Activated CD8-positive, alpha-beta memory T cell treated with anti-CD3 and anti-CD28 coated beads for 24 hours (primary cell): Measurements from ENCODE around the gene STK11.

Experiments
- DNase-seq: peaks from one replicate; pipeline ENCODE4 v3.0.0-alpha.2; 2020

The STK11 gene, protein sequence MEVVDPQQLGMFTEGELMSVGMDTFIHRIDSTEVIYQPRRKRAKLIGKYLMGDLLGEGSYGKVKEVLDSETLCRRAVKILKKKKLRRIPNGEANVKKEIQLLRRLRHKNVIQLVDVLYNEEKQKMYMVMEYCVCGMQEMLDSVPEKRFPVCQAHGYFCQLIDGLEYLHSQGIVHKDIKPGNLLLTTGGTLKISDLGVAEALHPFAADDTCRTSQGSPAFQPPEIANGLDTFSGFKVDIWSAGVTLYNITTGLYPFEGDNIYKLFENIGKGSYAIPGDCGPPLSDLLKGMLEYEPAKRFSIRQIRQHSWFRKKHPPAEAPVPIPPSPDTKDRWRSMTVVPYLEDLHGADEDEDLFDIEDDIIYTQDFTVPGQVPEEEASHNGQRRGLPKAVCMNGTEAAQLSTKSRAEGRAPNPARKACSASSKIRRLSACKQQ

DNA sequence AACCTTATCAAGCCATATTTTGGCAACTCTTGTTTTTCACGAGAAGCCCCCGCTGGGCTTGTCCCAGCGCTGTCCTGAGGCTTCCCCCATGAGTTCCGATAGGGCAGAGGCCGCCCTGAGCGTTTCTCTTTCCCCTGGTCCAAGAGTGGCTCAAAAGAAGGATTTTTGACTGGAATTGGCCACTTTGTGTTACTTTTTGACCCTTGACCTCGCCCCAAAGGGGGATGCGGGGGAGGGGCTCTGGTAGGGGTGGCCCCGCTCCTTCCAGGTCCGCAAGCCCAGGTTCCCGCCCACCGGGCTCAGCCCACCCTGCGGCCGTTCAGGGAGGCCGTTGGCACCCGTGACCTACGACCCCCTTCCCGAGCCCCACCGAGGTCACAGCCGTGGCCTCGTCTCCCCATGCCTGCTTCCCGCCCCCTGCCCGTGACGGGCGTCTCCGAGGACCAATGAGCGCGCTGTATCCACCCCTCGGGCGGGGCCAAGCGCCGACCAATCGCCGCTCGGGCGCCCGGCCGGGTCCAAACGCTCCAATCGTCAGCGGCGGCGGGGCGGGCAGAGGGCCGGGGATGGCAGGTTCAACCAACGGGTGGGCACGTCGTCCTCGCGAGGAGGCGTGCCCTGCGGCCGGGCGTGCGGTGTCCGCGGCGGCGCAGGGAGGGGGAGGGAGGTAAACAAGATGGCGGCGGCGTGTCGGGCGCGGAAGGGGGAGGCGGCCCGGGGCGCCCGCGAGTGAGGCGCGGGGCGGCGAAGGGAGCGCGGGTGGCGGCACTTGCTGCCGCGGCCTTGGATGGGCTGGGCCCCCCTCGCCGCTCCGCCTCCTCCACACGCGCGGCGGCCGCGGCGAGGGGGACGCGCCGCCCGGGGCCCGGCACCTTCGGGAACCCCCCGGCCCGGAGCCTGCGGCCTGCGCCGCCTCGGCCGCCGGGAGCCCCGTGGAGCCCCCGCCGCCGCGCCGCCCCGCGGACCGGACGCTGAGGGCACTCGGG, at the start of gene STK11:
Gene STK11 (plus strand): TSS at position 665 of the 986 bp plus-strand sequence. CDS start 1,136 bp downstream, outside the sequence.
- DNase-seq: peak; percentile 100

DNA sequence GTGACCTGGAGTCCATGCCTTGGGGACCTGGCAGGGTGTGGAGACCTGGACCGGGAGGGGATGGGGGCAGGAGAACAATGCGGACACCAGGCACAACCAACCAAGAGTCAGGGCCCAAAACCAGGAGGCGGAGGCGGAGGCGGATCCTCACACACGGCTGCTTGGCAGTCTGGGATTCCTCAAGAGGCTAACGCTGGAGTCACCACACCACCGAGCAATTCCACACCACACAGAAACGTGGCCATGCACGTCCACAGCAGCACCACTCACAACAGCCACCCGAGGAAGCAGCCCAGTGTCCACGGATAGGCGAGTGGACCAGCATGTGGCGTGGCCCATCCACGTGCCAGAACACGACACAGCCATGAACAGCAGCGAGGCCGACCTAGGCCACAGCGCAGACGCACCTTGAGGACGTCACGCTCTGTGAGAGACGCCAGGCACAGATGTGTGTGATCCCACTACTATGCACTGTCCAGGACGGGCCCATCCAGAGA, 49.2 kb upstream of the STK11 start:
- no peak for DNase-seq

DNA sequence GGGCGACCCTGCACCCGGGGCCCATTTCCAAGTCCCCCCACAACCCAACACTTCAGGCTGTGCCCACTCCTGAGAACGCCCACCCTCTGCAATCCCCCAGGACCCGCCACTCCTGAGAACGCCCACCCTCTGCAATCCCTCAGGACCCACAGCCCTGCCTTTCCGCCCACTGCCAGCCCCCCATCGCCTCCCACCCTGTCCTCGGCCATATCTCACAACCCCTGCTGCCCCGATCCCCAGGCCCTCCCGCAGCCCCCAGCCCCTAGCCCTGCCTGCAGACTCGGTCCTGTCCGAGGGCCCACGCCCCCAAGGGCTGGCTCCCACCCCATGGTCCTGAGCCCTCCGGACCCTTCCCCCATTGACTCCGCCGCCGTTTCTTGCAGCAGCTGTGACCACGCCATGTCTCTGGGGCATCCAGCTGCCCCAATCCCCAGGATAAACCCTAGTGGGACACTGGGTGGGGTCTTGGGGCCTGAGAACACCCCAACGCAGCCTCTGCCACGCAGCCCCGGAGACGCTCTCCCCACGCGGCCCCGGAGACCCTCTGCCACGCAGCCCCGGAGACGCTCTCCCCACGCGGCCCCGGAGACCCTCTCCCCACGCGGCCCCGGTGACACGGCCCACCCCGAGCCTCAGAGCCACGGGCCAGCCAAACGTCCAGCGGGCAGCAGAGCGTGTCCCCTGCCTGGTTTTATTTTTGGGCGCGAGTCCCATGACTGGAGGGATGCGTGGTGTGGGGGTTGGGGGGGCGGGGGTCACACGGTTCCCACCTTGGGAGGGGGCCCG, 48.6 kb upstream of the STK11 start:
- DNase-seq: no peak

DNA sequence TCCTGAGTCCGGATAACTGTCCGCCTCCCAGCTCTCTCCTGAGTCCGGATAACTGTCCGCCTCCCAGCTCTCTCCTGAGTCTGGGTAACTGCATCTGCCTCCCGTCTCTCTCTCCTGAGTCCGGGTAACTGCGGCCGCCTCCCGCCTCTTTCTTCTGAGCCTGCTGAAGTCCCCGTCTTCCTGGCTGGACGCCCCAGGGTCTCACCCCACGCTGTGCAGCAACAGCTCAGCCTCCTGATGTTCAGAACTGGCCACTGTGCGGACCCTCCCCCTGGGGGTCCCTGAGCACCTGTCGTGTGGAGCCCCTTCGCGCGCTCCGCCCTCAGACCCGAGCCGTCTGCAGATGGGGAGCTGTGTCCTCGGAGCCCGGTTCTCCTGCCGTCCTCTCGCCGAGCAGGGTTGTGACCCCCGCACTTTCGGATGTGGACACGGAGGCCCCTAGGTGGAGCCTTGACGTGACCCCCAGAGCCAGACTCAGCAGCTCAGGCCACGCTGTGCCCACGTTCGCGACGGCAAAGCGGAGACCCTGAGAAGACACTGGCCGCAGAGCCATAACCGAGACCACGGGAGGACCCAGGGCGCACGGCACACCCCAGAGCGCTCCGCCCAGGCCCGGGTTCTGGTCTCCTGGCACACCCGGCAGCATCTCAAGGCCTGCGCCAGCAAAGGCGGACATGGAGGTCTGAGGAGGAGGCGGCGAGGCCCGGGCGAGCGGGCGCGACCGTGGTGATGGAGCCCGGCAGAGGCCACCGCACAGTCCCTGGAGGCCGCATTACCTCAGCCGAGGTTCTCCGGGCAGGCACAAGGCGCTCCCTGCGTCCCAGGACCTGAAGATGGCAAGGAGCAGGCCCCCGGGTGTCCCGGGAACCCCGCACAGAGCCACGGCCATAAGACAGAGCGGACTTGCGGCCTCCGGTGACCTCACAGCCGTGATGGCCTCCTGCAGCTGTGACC, 47.4 kb upstream of the STK11 start:
- DNase-seq: no peak

DNA sequence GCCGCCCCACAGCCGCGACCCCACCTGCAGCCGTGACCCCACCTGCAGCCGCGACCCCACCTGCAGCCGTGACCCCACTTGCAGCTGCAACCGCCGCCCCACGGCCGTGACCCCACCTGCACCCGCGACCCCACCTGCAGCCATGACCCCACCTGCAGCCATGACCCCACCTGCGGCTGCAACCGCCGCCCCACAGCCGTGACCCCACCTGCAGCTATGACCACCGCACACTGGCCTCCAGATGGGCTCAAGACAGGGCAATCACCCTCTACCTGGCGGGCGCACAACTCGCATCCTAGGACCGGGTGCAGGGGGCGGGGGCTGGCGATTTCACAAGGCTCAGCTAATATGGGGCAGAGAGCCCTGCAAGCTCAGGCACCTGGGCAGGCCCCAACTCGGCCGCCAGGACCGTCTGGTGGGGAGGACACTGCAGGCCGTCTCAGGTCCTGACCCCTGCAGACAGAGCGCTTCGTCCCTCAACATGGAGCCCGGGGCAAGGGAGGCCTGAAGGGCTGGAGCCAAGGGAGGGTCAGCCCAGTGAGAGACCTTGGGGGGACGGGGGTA, 46.6 kb upstream of the STK11 start:
- DNase-seq: no peak

DNA sequence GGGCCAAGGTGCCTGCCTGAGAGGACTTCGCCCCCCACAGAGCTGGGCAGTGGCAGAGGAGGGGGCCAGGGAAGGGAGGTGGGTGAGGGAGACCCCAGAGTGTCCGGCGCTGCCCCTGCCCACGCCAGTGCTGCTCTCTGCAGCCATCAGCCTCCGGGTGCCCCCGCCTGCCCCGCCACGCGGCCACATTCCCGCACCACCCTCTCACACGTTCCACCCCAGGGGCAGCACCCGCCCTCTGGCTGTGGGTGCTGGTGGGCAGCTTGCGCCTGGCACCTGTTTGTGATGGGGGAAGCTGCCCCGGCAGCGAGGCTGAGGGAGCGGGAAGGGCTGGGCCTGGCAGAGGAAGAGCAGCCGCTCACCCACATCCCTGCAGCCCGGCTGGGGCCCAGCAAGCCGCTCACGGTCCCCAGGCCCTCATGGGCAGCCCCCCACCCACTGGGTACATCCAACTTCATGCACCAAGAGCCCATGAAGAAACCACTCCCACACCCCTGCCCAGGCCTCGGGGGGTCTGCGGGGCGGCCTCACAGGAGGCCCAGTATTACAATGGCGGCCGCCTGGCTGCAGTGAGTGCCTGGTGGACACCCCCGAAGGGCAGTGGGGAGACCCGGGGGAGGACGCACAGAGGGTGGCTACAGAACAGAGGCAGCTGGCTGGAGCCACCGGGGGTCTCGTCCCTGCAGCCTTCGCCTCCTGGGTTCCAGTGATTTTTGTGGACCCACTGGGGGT, 45.5 kb upstream of the STK11 start:
- no peak for DNase-seq

DNA sequence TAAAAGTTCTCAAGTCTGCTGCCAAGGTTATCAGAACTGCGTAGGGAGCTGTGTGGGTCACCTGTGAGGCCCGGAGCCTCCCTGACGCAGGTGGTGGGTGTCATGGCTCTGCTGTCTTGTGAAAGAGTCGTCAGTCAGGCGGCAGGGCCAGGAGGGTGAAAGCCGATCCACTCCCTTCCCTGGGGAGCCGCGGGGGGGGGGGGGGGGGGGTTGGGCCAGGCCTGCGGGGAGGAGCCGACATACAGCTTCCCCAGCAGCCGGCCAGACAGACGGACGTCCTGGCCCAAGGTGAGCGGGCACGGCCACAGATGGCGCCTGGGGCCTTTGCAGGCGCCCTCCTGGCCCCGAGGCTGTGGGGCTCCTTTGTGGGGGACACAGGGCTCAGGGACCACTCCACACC, 43.9 kb upstream of the STK11 start:
- no peak for DNase-seq

DNA sequence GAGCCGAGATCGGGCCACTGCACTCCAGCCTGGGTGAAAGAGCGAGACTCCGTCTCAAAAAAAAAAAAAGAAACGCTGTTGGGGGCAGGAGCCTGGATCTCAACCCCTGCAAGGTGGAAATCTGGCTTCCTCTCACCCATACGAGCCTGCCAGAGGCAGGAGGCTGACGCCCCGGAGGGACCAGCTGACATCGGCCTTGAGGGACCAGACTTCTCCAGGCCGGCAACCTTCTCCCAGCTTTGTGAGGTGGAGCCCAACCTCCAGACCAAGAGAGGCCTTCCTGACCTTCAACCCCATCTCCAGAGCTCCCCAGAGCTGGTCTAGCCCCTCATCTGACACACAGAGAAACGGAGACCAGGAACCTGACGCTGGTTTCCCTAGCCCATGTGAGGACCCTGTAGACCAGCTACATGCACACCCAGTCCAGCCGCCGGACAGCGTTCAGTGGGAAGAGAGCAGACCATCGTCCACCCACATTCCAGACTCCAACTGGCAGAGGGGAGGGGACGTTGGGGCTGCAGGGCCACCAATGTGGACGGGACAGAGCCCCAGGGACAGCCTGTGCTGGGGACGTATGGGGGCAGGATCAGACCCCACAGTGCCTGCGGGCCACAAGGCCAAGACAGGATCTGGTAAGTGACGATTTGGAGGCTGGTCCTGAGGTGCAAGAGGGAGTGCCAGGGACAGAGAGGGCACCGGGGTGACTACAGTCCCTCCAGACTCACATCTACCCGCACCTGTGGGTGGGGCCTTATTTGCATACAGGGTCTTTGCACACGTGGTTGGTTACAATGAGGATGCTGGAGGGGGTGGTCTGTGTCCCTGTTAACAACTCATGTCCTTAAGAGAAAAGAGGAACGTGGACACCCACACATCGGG, 42.9 kb upstream of the STK11 start:
- no peak for DNase-seq

DNA sequence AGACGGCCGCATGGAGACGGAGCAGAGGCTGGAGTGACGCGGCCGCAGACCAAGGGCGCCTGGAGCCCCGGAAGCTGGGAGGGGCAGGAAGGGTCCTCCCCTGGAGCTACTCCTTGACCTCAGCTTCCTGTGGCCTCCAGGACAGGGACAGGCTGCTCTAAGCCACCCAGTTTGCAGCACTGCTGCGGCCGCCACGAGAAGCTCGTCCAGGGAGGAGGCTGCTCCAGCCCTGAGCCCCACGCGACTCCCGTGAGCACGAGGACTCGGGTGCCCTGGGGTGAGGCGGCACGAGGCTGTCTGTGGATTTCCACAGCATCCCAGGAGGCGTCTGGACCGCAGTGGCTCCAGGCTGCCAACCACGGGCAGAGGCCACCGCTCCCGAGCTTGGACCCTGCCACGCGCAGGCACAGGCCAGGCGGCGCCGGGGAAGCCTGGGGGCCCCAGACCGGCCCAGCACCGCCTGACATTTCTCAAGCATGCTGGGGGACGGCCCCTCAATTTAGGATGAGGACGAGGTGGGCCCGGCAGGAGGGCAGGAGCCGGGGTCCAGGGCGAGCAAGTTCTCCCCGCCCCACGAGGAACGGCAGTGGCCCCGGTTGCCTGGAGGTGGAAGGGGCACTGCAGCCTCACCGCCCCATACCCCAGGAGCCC, 42.2 kb upstream of the STK11 start:
- no peak for DNase-seq

DNA sequence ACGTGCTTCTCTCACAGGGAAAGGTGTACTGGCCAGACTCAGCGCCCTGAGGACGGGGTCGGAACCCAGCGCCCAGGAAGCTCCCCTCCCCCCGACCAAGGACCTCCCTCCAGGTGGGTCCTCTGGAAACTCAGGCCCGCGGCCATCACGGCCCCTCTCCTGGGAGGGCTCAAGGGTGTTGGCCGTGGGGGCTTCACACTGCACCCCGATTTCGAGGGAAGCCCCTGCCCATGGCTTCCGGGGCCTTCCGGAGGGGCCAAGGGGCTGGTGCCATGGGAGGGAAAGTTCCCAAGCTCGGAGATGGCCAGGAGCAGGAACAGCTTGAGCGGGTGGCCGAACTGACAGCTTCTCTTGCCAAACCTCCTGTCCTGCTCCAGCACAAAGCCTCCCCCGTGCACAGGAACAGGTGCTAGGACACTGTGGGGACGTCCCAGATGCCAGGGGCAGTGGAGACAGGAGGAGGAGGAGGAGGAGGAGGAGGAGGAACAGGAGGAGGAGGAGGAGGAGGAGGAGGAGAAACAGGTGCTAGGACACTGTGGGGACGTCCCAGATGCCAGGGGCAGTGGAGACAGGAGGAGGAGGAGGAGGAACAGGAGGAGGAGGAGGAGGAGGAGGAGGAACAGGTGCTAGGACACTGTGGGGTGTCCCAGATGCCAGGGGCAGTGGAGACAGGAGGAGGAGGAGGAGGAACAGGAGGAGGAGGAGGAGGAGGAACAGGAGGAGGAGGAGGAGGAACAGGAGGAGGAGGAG, 41.5 kb upstream of the STK11 start:
- DNase-seq: no peak

DNA sequence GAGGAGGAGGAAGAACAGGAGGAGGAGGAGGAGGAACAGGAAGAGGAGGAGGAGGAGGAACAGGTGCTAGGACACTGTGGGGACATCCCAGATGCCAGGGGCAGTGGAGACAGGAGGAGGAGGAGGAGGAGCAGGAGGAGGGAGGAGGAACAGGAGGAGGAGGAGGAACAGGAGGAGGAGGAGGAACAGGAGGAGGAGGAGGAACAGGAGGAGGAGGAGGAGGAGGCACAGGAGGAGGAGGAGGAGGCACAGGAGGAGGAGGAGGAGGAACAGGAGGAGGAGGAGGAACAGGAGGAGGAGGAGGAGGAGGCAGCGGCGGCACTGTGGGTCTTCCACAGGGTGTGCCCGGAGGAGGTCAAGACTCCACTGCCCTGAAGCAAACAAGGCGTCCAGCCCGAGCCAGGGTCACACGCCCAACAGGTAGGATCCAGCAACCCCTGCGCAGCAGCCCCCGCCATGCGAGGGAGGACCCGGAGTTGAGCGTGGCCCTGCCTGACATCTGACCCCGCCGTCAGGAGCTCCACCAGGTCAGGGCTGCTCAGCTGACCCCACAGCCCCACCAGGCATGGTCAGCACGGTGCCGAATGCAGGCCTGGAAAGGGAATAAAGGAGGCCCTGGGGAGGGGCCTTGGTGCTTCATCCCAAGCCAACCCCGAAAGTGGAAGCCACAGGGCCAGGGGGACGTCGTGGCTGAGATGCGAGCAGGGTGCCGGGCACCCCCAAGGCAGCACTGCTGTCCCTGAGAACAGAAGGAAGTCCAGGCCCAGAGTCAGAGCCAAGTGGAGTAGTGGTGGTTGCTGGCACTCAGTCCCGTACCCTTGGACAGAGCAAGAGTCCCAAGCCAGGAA, 40.7 kb upstream of the STK11 start:
- no peak for DNase-seq

DNA sequence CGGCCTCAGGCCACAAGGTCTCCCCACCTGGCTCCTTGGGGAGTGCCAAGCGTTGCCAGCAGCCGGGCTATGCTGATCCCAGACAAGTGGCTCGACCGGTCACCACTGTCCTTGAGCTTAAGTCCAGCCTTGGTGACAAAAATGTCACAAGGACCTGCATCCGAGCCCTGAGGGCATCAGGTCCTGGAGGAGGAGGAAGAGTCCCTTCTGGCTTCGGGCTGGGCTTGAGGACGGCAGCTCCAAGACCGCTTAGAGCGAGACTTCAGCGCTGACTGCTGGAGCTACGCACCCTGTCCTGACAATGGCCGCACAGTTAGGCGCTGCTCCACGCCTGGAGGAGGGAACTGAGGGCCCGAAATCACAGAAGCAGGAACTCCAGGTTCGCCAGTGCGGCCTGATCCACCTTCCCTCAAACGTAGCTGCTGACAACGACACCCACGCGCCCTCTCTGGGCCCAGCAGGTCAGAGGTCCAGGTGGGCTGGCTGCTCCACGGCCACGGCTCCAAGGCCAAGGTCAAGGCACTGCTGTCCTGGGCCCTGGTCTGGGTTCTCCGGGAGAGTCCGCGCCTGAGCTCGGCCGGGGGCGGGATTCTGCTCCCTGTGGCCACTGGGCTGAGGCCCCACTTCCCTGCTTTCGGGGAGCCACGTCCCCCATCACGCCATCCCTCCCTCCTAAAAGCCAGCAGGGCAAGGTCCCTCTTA, 38.6 kb upstream of the STK11 start:
- no peak for DNase-seq

DNA sequence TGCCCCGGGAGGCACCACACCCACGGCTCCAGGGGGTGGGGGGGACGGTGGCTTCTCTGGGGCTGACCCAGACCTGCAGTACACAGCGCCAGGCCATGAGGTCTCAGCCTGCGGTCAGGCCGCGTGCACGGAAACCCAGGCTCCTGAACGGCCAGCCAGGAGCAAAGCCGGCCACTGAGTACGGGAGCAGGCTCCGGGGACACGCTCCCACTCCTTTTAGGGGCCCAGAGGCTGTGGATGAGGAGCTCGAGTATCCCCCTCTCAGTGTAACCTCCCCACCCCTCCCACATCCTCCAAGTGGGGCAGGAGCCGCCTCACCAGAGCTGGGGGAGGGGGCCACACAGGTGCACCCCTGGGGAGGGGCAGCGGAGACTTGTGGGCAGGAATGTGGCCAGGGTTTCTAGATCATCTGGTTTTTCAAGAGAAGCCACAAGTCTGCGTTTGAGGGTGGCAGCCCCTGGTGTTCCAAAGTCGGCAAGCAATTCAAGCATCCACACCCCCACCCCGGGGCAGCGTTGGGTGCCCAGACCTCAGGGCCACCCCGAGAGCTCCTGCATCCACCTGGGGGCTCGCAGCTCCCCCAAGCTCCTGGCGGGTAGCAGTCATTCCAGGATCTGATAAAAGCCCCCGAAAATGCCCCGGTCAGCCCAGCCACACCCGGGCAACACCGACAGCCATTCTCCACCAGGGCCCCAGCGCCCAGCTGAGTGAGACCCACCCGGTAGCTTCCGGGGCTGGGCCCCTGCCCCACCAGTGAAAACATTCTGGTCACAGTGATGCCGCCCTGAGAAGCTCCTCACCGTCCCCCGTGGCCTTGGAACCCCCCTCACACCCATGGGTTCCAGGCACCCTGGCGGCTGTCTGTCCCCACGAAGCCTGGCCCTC, 37.6 kb upstream of the STK11 start:
- no peak for DNase-seq

DNA sequence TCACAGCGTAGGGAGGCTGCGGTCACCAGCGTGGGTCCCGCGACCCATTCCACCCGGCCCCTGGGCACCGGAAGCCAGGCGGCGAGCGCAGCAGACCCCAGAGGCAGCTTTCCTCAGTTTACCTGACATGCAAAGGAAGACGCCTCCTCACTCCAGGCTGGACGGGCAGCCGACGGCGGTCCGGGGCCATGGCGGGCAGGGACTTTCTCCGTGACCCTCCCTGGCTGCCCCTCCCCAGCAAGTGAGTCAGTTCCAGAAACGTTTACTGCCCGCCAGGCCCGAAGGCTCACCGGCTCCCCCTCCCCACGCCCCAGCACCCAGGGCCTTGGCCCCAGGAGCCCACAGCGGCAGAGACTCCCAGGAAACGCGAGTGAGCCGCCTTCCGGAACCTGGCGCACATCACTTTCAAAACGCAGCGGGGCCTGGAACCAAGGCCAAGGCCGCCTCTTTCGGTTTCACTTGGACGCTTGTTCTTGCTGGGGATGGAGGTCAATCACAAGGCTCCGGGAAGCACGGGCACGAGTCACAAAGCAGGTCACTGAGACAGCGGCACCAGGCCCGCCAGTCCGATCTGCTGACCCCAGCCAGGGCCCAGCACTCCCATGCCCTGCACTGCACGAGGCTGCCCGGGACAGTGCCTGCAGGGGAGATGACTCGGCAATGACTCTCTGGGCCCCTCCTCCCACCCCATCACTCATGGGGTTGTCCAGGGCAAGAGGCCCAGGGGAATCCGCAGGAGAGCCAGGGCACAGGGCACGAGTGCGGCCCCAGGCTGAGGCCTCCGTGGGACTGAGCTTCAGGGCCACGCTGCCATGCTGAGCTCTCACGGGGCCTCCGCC, 36.8 kb upstream of the STK11 start:
- DNase-seq: no peak
